ENCODE data around the gene CAMKMT.
A peak's percentile ranks its signal among the peaks of the same experiment; 100 is the strongest.

Gene CAMKMT

GRCh38 chr2:44682459-44682858 lies 320.7 kb downstream of the CAMKMT start:
- no peak for TF ChIP-seq CTCF (IDR thresholded peaks at IDR 0.05; ENCODE audit: low read length, missing control alignments)
- no peak overlapping the region for H3K4me3 ChIP-seq (replicated peaks; ENCODE audit: low read depth, low read length)
- no peak for DNase-seq (ENCODE audit: low read depth)

- no peak for DNase-seq (ENCODE audit: low read depth)
- H3K4me3 ChIP-seq (replicated peaks; ENCODE audit: low read depth, low read length), result no peak overlapping the region
- no peak for TF ChIP-seq CTCF (IDR thresholded peaks at IDR 0.05; ENCODE audit: low read length, missing control alignments)
Measured at GRCh38 chr2:44684559-44684958, 322.8 kb downstream of the CAMKMT start.

DNA sequence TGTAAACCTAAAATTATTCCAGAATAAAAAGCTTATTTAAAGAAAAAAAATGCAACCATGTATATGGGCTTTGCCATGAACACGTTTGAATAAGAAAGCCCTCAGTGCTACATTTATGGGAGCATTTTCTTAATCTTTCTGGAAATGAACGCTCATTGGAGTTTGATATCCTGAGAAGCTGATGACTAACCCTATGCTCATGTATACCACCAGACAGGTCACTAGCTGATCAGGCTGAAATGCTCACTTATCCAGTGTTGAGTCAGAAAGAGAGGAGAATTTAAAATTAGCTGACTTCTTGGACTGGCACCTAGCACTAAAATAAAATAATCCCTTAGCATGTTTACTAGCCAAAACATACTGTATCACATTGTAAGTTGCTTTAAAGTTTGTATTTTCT lies 324.8 kb downstream of the CAMKMT start:
- peak; percentile 7 for DNase-seq (ENCODE audit: low read depth)
- no peak overlapping the region for H3K4me3 ChIP-seq (replicated peaks; ENCODE audit: low read depth, low read length)

DNA sequence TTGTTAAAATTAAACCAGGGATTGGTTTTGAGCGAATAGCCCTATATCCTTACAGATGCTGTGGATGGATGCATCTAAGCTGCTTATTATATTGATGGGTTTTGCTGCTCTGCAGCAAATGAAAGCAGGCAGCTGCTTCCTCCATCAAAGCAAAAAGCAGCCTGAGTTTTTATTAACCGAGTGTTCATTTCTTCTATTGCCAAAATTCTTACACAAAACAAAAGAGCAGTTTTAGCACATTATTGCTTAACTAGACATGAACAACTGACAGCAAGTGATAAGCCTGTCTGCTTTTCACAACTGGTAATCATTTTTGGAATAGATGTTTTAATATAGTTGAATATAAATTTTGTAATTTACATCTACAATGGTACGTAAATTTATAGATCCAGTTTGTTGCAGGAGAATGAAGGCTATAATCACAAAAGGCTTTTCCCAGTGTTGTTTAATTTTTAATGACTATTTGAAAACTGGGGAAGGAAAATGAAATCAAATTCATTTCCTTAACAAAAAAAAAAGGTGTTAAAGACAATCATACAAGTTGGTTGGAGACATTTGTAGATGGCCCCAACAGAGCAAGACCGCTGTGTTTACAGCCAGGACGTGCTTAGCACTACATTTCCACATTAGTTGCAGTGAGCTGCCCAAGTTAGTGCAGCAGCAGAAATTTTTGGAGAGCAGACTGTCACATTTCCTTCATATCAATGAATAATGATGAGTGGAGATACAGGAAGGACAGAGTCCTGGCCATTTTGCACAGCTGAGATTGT lies 326.1 kb downstream of the CAMKMT start:
- DNase-seq (ENCODE audit: low read depth), result no peak
- TF ChIP-seq CTCF (IDR thresholded peaks at IDR 0.05; ENCODE audit: low read length, missing control alignments), result no peak
- no peak overlapping the region for H3K4me3 ChIP-seq (replicated peaks; ENCODE audit: low read depth, low read length)

More for the DNA sequence above, 324.8 kb downstream of the CAMKMT start:
- TF ChIP-seq CTCF (IDR thresholded peaks at IDR 0.05; ENCODE audit: low read length, missing control alignments), result no peak

- no peak for DNase-seq (ENCODE audit: low read depth)
- H3K4me3 ChIP-seq (replicated peaks; ENCODE audit: low read depth, low read length), result no peak overlapping the region
- no peak for TF ChIP-seq CTCF (IDR thresholded peaks at IDR 0.05; ENCODE audit: low read length, missing control alignments)
Measured at GRCh38 chr2:44688456-44689124, 326.8 kb downstream of the CAMKMT start.

GRCh38 chr2:44689516-44689915 lies 327.8 kb downstream of the CAMKMT start:
- H3K4me3 ChIP-seq (replicated peaks; ENCODE audit: low read depth, low read length), result no peak overlapping the region
- no peak for TF ChIP-seq CTCF (IDR thresholded peaks at IDR 0.05; ENCODE audit: low read length, missing control alignments)
- DNase-seq (ENCODE audit: low read depth), result no peak
